ENCODE measurements around the gene NSMCE1.

Gene NSMCE1

DNA sequence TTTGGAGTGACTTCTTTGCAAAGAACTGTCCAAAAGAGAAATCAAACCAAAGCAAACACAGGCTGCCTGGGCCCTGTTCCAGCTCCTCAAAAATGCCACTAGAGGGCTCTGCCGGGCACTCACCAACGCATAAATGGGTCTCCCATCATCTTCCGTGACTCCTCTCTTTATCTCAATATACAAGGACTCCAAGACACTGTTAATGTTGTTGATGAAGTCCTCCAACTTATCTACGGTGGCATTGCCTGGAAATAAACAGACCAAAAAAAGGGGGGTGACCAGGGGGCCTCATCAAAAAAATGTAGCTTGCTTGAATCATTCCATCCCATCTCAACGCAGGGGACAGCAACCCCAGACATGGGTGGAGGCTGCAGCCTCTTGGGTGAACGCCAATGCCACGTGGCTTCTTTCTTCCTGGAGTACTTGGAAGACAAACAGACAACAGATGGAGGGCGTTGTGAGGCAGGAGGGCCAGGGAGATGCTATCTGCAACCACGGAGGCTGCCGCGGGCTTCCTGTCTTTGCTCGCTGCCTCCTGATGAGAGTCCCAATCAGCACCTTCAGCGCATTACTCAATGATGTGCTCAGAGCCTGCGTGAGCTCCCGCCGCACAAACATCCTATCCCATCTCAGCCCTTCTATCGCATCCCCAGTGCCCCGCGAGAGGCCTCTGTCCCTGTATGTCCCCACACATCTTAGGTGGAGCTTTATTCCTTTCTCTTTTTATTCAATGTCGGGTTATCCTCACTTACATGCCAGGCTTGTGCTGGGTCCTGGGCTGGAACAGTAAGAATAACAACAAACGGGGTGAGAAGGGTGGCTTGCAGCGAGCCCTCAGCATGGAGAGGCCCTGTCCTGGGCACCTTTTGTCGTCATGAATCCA is 33.3 kb downstream of the NSMCE1 start:
- ATAC-seq, result peak; percentile 94
- TF ChIP-seq ZFP30 (CRISPR knock-in tag; IDR thresholded peaks at IDR 0.05) (no peak), ZC3H10 (CRISPR knock-in tag; IDR thresholded peaks at IDR 0.05) (no peak), TCF4 (CRISPR knock-in tag; IDR thresholded peaks at IDR 0.05; ENCODE audit: borderline replicate concordance) (no peak), BACH2 (CRISPR knock-in tag; IDR thresholded peaks at IDR 0.05; ENCODE audit: borderline replicate concordance) (no peak), ZNF8 (CRISPR knock-in tag; IDR thresholded peaks at IDR 0.05) (no peak), ESRRG (CRISPR knock-in tag; IDR thresholded peaks at IDR 0.05) (no peak), SNAI2 (CRISPR knock-in tag; IDR thresholded peaks at IDR 0.05) (0 out of 2 replicates have a peak, but pooled peaks have one; percentile 57), ZFP3 (CRISPR knock-in tag; IDR thresholded peaks at IDR 0.05) (no peak), ZNF565 (CRISPR knock-in tag; conservative IDR thresholded peaks at IDR 0.05; ENCODE audit: low read depth) (no peak), ZNF70 (CRISPR knock-in tag; IDR thresholded peaks at IDR 0.05) (no peak), ARNTL (CRISPR knock-in tag; IDR thresholded peaks at IDR 0.05; ENCODE audit: borderline replicate concordance, low read depth) (no peak), ISL1 (CRISPR knock-in tag; IDR thresholded peaks at IDR 0.05) (no peak)
- TF ChIP-seq, protein P1, sequence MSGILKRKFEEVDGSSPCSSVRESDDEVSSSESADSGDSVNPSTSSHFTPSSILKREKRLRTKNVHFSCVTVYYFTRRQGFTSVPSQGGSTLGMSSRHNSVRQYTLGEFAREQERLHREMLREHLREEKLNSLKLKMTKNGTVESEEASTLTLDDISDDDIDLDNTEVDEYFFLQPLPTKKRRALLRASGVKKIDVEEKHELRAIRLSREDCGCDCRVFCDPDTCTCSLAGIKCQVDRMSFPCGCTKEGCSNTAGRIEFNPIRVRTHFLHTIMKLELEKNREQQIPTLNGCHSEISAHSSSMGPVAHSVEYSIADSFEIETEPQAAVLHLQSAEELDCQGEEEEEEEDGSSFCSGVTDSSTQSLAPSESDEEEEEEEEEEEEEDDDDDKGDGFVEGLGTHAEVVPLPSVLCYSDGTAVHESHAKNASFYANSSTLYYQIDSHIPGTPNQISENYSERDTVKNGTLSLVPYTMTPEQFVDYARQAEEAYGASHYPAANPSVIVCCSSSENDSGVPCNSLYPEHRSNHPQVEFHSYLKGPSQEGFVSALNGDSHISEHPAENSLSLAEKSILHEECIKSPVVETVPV (CRISPR knock-in tag; IDR thresholded peaks at IDR 0.05), result no peak
- TF ChIP-seq, protein P2, sequence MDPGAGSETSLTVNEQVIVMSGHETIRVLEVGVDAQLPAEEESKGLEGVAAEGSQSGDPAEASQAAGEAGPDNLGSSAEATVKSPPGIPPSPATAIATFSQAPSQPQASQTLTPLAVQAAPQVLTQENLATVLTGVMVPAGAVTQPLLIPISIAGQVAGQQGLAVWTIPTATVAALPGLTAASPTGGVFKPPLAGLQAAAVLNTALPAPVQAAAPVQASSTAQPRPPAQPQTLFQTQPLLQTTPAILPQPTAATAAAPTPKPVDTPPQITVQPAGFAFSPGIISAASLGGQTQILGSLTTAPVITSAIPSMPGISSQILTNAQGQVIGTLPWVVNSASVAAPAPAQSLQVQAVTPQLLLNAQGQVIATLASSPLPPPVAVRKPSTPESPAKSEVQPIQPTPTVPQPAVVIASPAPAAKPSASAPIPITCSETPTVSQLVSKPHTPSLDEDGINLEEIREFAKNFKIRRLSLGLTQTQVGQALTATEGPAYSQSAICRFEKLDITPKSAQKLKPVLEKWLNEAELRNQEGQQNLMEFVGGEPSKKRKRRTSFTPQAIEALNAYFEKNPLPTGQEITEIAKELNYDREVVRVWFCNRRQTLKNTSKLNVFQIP (CRISPR knock-in tag; IDR thresholded peaks at IDR 0.05; ENCODE audit: borderline replicate concordance, low read depth), result no peak
- TF ChIP-seq, protein P3, sequence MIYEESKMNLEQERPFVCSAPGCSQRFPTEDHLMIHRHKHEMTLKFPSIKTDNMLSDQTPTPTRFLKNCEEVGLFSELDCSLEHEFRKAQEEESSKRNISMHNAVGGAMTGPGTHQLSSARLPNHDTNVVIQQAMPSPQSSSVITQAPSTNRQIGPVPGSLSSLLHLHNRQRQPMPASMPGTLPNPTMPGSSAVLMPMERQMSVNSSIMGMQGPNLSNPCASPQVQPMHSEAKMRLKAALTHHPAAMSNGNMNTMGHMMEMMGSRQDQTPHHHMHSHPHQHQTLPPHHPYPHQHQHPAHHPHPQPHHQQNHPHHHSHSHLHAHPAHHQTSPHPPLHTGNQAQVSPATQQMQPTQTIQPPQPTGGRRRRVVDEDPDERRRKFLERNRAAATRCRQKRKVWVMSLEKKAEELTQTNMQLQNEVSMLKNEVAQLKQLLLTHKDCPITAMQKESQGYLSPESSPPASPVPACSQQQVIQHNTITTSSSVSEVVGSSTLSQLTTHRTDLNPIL (CRISPR knock-in tag; IDR thresholded peaks at IDR 0.05; ENCODE audit: low read depth), result 0 out of 2 replicates have a peak, but pooled peaks have one; percentile 3
- TF ChIP-seq, protein P4, sequence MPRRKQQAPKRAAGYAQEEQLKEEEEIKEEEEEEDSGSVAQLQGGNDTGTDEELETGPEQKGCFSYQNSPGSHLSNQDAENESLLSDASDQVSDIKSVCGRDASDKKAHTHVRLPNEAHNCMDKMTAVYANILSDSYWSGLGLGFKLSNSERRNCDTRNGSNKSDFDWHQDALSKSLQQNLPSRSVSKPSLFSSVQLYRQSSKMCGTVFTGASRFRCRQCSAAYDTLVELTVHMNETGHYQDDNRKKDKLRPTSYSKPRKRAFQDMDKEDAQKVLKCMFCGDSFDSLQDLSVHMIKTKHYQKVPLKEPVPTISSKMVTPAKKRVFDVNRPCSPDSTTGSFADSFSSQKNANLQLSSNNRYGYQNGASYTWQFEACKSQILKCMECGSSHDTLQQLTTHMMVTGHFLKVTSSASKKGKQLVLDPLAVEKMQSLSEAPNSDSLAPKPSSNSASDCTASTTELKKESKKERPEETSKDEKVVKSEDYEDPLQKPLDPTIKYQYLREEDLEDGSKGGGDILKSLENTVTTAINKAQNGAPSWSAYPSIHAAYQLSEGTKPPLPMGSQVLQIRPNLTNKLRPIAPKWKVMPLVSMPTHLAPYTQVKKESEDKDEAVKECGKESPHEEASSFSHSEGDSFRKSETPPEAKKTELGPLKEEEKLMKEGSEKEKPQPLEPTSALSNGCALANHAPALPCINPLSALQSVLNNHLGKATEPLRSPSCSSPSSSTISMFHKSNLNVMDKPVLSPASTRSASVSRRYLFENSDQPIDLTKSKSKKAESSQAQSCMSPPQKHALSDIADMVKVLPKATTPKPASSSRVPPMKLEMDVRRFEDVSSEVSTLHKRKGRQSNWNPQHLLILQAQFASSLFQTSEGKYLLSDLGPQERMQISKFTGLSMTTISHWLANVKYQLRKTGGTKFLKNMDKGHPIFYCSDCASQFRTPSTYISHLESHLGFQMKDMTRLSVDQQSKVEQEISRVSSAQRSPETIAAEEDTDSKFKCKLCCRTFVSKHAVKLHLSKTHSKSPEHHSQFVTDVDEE (CRISPR knock-in tag; IDR thresholded peaks at IDR 0.05), result no peak

DNA sequence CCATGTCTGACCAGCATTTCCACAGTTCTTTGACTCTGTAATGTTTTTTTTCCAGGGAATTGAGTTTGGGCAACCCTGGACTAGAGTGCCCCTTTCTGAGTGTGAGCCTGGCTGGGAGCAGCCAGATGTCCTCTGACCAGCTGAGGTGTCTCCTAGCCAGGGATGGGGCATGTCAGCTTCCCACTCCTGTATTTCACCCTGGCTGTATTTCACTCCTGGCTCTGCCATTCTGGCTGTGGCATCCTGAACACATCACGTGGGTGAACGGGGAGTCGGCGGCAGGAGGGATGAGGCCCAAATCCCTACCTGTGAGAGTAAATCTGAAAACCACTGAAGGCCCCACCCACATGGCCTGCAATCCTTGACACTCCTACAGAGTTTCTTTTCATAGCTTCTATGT is 34.0 kb downstream of the NSMCE1 start:
- TF ChIP-seq, protein P1 (CRISPR knock-in tag; IDR thresholded peaks at IDR 0.05), result no peak
- TF ChIP-seq TOX (CRISPR knock-in tag; IDR thresholded peaks at IDR 0.05; ENCODE audit: borderline replicate concordance), result no peak
- no peak for TF ChIP-seq ESRRG (CRISPR knock-in tag; IDR thresholded peaks at IDR 0.05)
- TF ChIP-seq BACH2 (CRISPR knock-in tag; IDR thresholded peaks at IDR 0.05; ENCODE audit: borderline replicate concordance), result no peak
- no peak for TF ChIP-seq ARNTL (CRISPR knock-in tag; IDR thresholded peaks at IDR 0.05; ENCODE audit: borderline replicate concordance, low read depth)
- TF ChIP-seq ZNF70 (CRISPR knock-in tag; IDR thresholded peaks at IDR 0.05), result no peak
- no peak for TF ChIP-seq PPARA (CRISPR knock-in tag; IDR thresholded peaks at IDR 0.05; ENCODE audit: borderline replicate concordance)
- no peak for ATAC-seq

DNA sequence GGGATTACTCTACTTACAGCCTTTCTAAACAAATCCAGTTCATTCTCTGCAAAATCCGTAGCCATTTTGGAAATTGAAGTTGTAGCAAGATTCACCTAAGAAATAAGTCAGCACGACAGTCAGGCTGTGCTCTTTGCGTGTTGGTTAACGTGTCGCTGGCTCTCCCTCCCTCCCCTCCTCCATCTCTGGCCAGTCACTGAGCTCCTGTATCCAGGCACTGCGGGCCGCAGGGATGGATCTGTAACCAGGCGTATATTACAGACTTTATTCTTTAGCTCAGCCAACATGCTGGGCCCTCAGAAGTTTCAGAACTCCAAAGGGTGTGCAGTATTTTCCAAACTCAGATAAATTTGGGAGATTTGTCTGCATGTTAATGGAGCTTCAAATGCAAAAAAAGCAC is 34.4 kb downstream of the NSMCE1 start:
- ATAC-seq, result no peak
- no peak for TF ChIP-seq ESRRG (CRISPR knock-in tag; IDR thresholded peaks at IDR 0.05)
- TF ChIP-seq ZFP3 (CRISPR knock-in tag; IDR thresholded peaks at IDR 0.05), result no peak
- TF ChIP-seq GLIS3 (CRISPR knock-in tag; IDR thresholded peaks at IDR 0.05), result no peak
- TF ChIP-seq, protein P4 (CRISPR knock-in tag; IDR thresholded peaks at IDR 0.05), result no peak
- TF ChIP-seq, protein P1 (CRISPR knock-in tag; IDR thresholded peaks at IDR 0.05), result no peak
- TF ChIP-seq ZNF70 (CRISPR knock-in tag; IDR thresholded peaks at IDR 0.05), result no peak
- no peak for TF ChIP-seq CSDC2 (CRISPR knock-in tag; IDR thresholded peaks at IDR 0.05)
- TF ChIP-seq ZNF565 (CRISPR knock-in tag; conservative IDR thresholded peaks at IDR 0.05; ENCODE audit: low read depth), result no peak
- TF ChIP-seq, protein P3 (CRISPR knock-in tag; IDR thresholded peaks at IDR 0.05; ENCODE audit: low read depth), result no peak
- TF ChIP-seq OSR1 (CRISPR knock-in tag; IDR thresholded peaks at IDR 0.05), result no peak

All from SK-N-SH treated with all-trans-retinoic acid at 6 μM for 48 hours (cell line).